H1 (cell line): ENCODE results near the gene TANC1. TPM values are rescaled to one million over a fixed set of nuclear protein-coding genes. Genes with fewer than 3 reads are reported as not detected.

Source experiments
- CTCF ChIA-PET: fragments of 300-600 bp; sonication (Branson Sonifier 250); formaldehyde crosslinking; loops from one replicate; lab custom pipeline; 2021; ENCODE audit not compliant: partially characterized antibody; lab: Charles Lee
- POLR2A ChIA-PET: fragments of 300-600 bp; sonication (Branson Sonifier 250); formaldehyde crosslinking; loops from one replicate; lab custom pipeline; 2021; ENCODE audit warnings: inconsistent platforms; ENCODE audit not compliant: partially characterized antibody; lab: Charles Lee
- DNase-seq, 2 experiments: peaks; one replicate each; pipeline versions ENCODE4 v3.0.0 to v3.0.0-alpha.2; 2010 to 2022; ENCODE audit warnings: low spot score in 2 of 2, low read depth in 1 of 2, mixed read lengths in 1 of 2
- FAIRE-seq: peaks from 2 replicates; lab custom pipeline; 2011; peaks lifted over from hg19 to GRCh38; lab: Jason Lieb, UNC
- H2AFZ ChIP-seq: 2 replicates; pipeline ENCODE4 v1.8.1; 2012; ENCODE audit warnings: low read length, inconsistent platforms
- H2AK5ac ChIP-seq: 2 replicates; pipeline ENCODE4 v1.6.1; 2013; ENCODE audit warnings: low read depth, low read length
- H2BK120ac ChIP-seq: replicated peaks from 2 replicates; pipeline ENCODE3; 2013; ENCODE audit warnings: low read depth, low read length, inconsistent platforms
- H2BK12ac ChIP-seq: 2 replicates; pipeline ENCODE4 v1.6.1; 2013; ENCODE audit warnings: low read depth, low read length
- H2BK15ac ChIP-seq: 2 replicates; pipeline ENCODE4 v1.6.1; 2013; ENCODE audit warnings: low read length
- H2BK20ac ChIP-seq: 2 replicates; pipeline ENCODE4 v1.6.1; 2013; ENCODE audit warnings: low read length
- H2BK5ac ChIP-seq: 2 replicates; pipeline ENCODE4 v1.6.1; 2013; ENCODE audit warnings: low read depth, low read length
- H3K14ac ChIP-seq: 2 replicates; pipeline ENCODE4 v1.6.1; 2013; ENCODE audit warnings: inconsistent platforms; ENCODE audit not compliant: insufficient read length
- H3K18ac ChIP-seq: 2 replicates; pipeline ENCODE4 v1.6.1; 2013; ENCODE audit warnings: low read length; ENCODE audit errors: extremely low read depth
- H3K23ac ChIP-seq: 2 replicates; pipeline ENCODE4 v1.6.1; 2013; ENCODE audit warnings: inconsistent platforms; ENCODE audit not compliant: insufficient read length
- H3K23me2 ChIP-seq: 2 replicates; pipeline ENCODE4 v1.6.1; 2013; ENCODE audit warnings: low read depth, low read length
- H3K27ac ChIP-seq: 2 replicates; pipeline ENCODE4 v1.6.1; 2011; ENCODE audit warnings: low read depth, low read length, inconsistent platforms
- H3K27me3 ChIP-seq, 4 experiments: replicated peaks in 1 of 4; 1 replicate in 1 of 4; 2 replicates in 3 of 4; pipeline versions ENCODE4 v1.6.1 to v1.8.1; 2011 to 2013; ENCODE audit warnings: low read length in 3 of 4, mild to moderate bottlenecking in 3 of 4, inconsistent platforms in 2 of 4, mixed read lengths in 2 of 4, moderate library complexity in 1 of 4; ENCODE audit not compliant: control insufficient read depth in 3 of 4, insufficient read depth in 3 of 4; ENCODE audit errors: extremely low read depth in 1 of 4
- H3K36me3 ChIP-seq, 4 experiments: 2 replicates each; pipeline versions ENCODE4 v1.6.1 to v1.8.1; 2011 to 2013; ENCODE audit warnings: mild to moderate bottlenecking in 4 of 4, low read length in 3 of 4, moderate library complexity in 2 of 4, control low read depth in 1 of 4, inconsistent platforms in 1 of 4; ENCODE audit not compliant: insufficient read depth in 4 of 4, control insufficient read depth in 2 of 4
- H3K4ac ChIP-seq: replicated peaks from 2 replicates; pipeline ENCODE3; 2013; ENCODE audit warnings: low read length, low read depth, mixed read lengths, inconsistent platforms; ENCODE audit not compliant: insufficient read length
- H3K4me1 ChIP-seq, 4 experiments: replicated peaks in 1 of 4; 1 replicate in 1 of 4; 2 replicates in 3 of 4; pipeline versions ENCODE4 v1.6.1 to v1.8.1; 2011 to 2013; ENCODE audit warnings: low read length in 3 of 4, inconsistent platforms in 2 of 4, mixed read lengths in 1 of 4; ENCODE audit not compliant: insufficient read depth in 4 of 4, control insufficient read depth in 3 of 4
- H3K4me2 ChIP-seq, 2 experiments: 2 replicates each; pipeline versions ENCODE4 v1.6.1 to v1.8.1; 2011 to 2013; ENCODE audit warnings: low read depth in 2 of 2, low read length in 2 of 2, control low read depth in 1 of 2, inconsistent platforms in 1 of 2, mild to moderate bottlenecking in 1 of 2; ENCODE audit not compliant: insufficient read depth in 1 of 2
- H3K4me3 ChIP-seq, 4 experiments: fragments of 200-600, 300-600 bp in 1 of 4; sonication (generic), shearing (Covaris generic), sonication (Bioruptor Twin) in 1 of 4; 2 replicates each; pipeline versions ENCODE4 v1.5.1 to v1.8.1; 2011 to 2016; ENCODE audit warnings: low read length in 4 of 4, low read depth in 3 of 4, control low read depth in 2 of 4, inconsistent platforms in 2 of 4, mild to moderate bottlenecking in 2 of 4, mixed read lengths in 1 of 4, moderate library complexity in 1 of 4; ENCODE audit not compliant: insufficient read depth in 2 of 4; ENCODE audit errors: extremely low read depth in 1 of 4
- H3K56ac ChIP-seq: replicated peaks from 2 replicates; pipeline ENCODE3; 2013; ENCODE audit warnings: low read depth, mild to moderate bottlenecking, mixed read lengths, low read length, inconsistent platforms; ENCODE audit not compliant: insufficient read length
- H3K79me1 ChIP-seq: 2 replicates; pipeline ENCODE4 v1.6.1; 2013; ENCODE audit warnings: low read depth, low read length, control low read depth
- H3K79me2 ChIP-seq, 2 experiments: 2 replicates each; pipeline versions ENCODE4 v1.6.1 to v1.8.1; 2012 to 2013; ENCODE audit warnings: low read length in 2 of 2, mild to moderate bottlenecking in 2 of 2, inconsistent platforms in 1 of 2; ENCODE audit not compliant: insufficient read depth in 2 of 2, control insufficient read depth in 1 of 2
- H3K9ac ChIP-seq, 4 experiments: replicated peaks in 1 of 4; 1 replicate in 1 of 4; 2 replicates in 3 of 4; pipeline versions ENCODE4 v1.6.1 to v1.8.1; 2011 to 2013; ENCODE audit warnings: low read depth in 3 of 4, low read length in 3 of 4, control low read depth in 2 of 4, mild to moderate bottlenecking in 2 of 4, moderate library complexity in 2 of 4, inconsistent platforms in 1 of 4; ENCODE audit errors: extremely low read depth in 1 of 4
- H3K9me3 ChIP-seq, 2 experiments: 2 replicates each; pipeline versions ENCODE4 v1.6.1 to v1.8.1; 2012 to 2013; ENCODE audit warnings: mild to moderate bottlenecking in 2 of 2, moderate library complexity in 2 of 2, control low read depth in 1 of 2, inconsistent platforms in 1 of 2, low read depth in 1 of 2, low read length in 1 of 2, mixed read lengths in 1 of 2; ENCODE audit not compliant: insufficient read depth in 2 of 2
- H4K20me1 ChIP-seq, 2 experiments: replicated peaks in 1 of 2; 2 replicates each; pipeline versions ENCODE3 to v1.8.1; 2011 to 2013; ENCODE audit warnings: inconsistent platforms in 2 of 2, low read length in 2 of 2, mild to moderate bottlenecking in 1 of 2; ENCODE audit not compliant: insufficient read depth in 2 of 2, control insufficient read depth in 1 of 2
- H4K5ac ChIP-seq: 2 replicates; pipeline ENCODE4 v1.6.1; 2013; ENCODE audit warnings: low read length, low read depth, mixed read lengths, inconsistent platforms; ENCODE audit not compliant: insufficient read length
- H4K8ac ChIP-seq: 2 replicates; pipeline ENCODE4 v1.8.0; 2013; ENCODE audit warnings: mild to moderate bottlenecking, moderate library complexity, low read length, inconsistent platforms; ENCODE audit not compliant: insufficient read depth; ENCODE audit errors: extremely low read depth
- H4K91ac ChIP-seq: replicated peaks from 2 replicates; pipeline ENCODE3; 2013; ENCODE audit warnings: low read length, mixed read lengths, inconsistent platforms; ENCODE audit not compliant: insufficient read length
- EP300 ChIP-seq, 2 experiments: IDR thresholded peaks; 1 replicate in 1 of 2; 2 replicates in 1 of 2; pipeline ENCODE4 v1.6.1; 2011 to 2012; ENCODE audit warnings: low read depth in 2 of 2, low read length in 2 of 2, mild to moderate bottlenecking in 2 of 2, borderline replicate concordance in 1 of 2, inconsistent platforms in 1 of 2, moderate library complexity in 1 of 2
- KDM1A ChIP-seq: fragments of 200-600, 300-600 bp; sonication (generic); IDR thresholded peaks from 2 replicates; pipeline ENCODE4 v1.7.1; 2016; ENCODE audit warnings: mild to moderate bottlenecking, low read length, borderline replicate concordance
- POLR2A ChIP-seq, 2 experiments: IDR thresholded peaks; 1 replicate in 1 of 2; 2 replicates in 1 of 2; pipeline ENCODE4 v1.6.1; 2011; ENCODE audit warnings: low read depth in 2 of 2, low read length in 2 of 2, mild to moderate bottlenecking in 2 of 2; ENCODE audit errors: control extremely low read depth in 1 of 2
- POLR2AphosphoS5 ChIP-seq: IDR thresholded peaks from 2 replicates; pipeline ENCODE4 v1.6.1; 2011; ENCODE audit warnings: low read depth, low read length
- RXRA ChIP-seq: IDR thresholded peaks from 2 replicates; pipeline ENCODE4 v1.6.1; 2011; ENCODE audit warnings: low read depth, mild to moderate bottlenecking, low read length, moderate library complexity; ENCODE audit not compliant: insufficient read depth
- SIX5 ChIP-seq: IDR thresholded peaks from 2 replicates; pipeline ENCODE4 v1.6.1; 2011; ENCODE audit warnings: mild to moderate bottlenecking, low read depth, low read length
- ZNF274 ChIP-seq: IDR thresholded peaks from 2 replicates; pipeline ENCODE4 v1.7.0; 2012; ENCODE audit warnings: low read length, borderline replicate concordance; ENCODE audit errors: extremely low read depth
- WGBS, 2 experiments: shearing (Covaris generic) in 1 of 2; methylation state at CpG; one replicate each; pipeline versions ENCODE4 v1.1.6 to v1.1.7; 2013 to 2015; ENCODE audit warnings: low lambda C conversion rate in 2 of 2, mixed read lengths in 2 of 2, inconsistent platforms in 1 of 2, low coverage in 1 of 2, missing lambda C conversion rate in 1 of 2; ENCODE audit not compliant: insufficient replicate concordance in 2 of 2, insufficient coverage in 1 of 2, insufficient read length in 1 of 2; ENCODE audit errors: extremely low coverage in 1 of 2, missing lambda C conversion rate in 1 of 2; 5-methylcytosine and 5-hydroxymethylcytosine counted together
- polyA plus RNA-seq, 7 experiments: library from polyadenylated mRNA; depleted of rRNA in 3 of 7; stranded (reverse) in 5 of 7; unstranded in 2 of 7; fragments of >200 nt in 5 of 7; fragments of 200-250 nt in 2 of 7; gene quantifications; 1 replicate in 5 of 7; 2 replicates in 1 of 7; 4 replicates in 1 of 7; pipeline versions ENCODE4 v1.2.1 to v1.2.3, GENCODE V29; 2011 to 2013; ENCODE audit warnings: missing spikeins in 2 of 7, mixed read lengths in 2 of 7
- total RNA-seq: library from RNA; stranded (reverse); fragmentation: NEBNext Ultra II Directional; extraction: Animal tissue kit (Norgen Biotek cat#: 25700); gene quantifications from 2 replicates; pipeline ENCODE4 v1.2.1, GENCODE V29; 2021

Gene TANC1
- total and polyA plus RNA-seq, 2 of the 8 experiments (the other 6 are each of a cell fraction or from before 2014, with no cell fraction given): 4.1 to 7.6 TPM

GRCh38 chr2:159022019-159022418, 53.6 kb downstream of the TANC1 start:
- no peak for TF ChIP-seq SIX5
- TF ChIP-seq RXRA: no peak
- TF ChIP-seq EP300 (IDR thresholded peaks at IDR 0.05; ENCODE audit: borderline replicate concordance in 1 of 2, low read depth in 2 of 2, low read length in 2 of 2): no peak
- TF ChIP-seq POLR2AphosphoS5: no peak
- no peak for TF ChIP-seq POLR2A (IDR thresholded peaks at IDR 0.05; ENCODE audit: control extremely low read depth in 1 of 2, low read depth in 2 of 2, low read length in 2 of 2)
- no peak for TF ChIP-seq ZNF274
- TF ChIP-seq KDM1A: no peak
- Histone ChIP-seq H2BK5ac (no peak overlapping the region), H4K8ac (no peak overlapping the region), H3K4me1 (0 out of 7 replicates have a peak, but pooled peaks cover 0 to 2% (median 0%) of the 10 kb centered on the region in 4 experiments), H3K79me1 (no peaks in the 10 kb centered on the region), H2AFZ (no peak overlapping the region), H3K27me3 (no peaks in the 10 kb centered on the region), H2BK15ac (no peak overlapping the region), H3K23ac (no peak overlapping the region), H3K9ac (no peak overlapping the region), H3K23me2 (no peaks in the 10 kb centered on the region), H3K18ac (no peak overlapping the region), H3K9me3 (no peaks in the 10 kb centered on the region), H3K4me3 (no peak overlapping the region), H2BK120ac (no peak overlapping the region), H3K4ac (no peak overlapping the region), H3K14ac (no peak overlapping the region), H4K20me1 (peaks cover 0 to 2% of the 10 kb centered on the region in 2 experiments), H3K79me2 (no peaks in the 10 kb centered on the region), H4K5ac (no peak overlapping the region), H3K4me2 (no peak overlapping the region), H3K36me3 (no peaks in the 10 kb centered on the region), H2BK20ac (no peak overlapping the region), H3K27ac (no peak overlapping the region), H2BK12ac (no peak overlapping the region), H3K56ac (no peak overlapping the region), H2AK5ac (no peak overlapping the region), H4K91ac (no peak overlapping the region)
- DNase-seq (no peak), FAIRE-seq (no peak)
- ChIA-PET CTCF (interaction anchor here (1.2 to 3.4 kb wide), 3 partner anchors 9 to 25 kb away, joined by 4 to 13 read pairs (median 4); no protein-coding TSS in a partner anchor), POLR2A (no interaction called here)
- 93% methylated on average over 5 of the region's 5 CpGs; no CpG with 5 or more reads in 1 of the 2 experiments for WGBS, 2 experiments
